ENCODE measurements around the gene RPS6KC1.

The RPS6KC1 gene

DNA sequence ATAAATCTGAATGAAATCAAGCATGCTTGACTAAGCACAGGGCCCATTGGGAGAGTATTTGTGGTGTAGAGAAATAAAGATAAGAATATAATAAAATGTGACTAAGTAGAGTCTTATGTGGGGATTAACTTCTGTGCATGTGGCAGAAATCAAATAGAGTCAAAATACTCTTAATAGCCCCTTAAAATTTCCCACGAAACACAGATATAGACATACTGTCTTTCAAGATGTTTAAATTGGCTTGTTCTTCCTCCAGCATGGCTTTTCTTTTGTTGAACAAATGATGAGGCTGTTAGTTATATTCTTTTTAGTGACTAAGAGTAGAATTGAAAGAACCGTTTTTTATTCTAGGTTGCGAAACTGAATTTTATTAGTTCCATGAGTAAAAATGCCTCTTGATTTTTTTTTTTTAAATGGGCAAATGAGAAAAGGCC lies 112.3 kb downstream of the RPS6KC1 start:
- DNase-seq (ENCODE audit: low read depth, low spot score), result peak; percentile 14

DNA sequence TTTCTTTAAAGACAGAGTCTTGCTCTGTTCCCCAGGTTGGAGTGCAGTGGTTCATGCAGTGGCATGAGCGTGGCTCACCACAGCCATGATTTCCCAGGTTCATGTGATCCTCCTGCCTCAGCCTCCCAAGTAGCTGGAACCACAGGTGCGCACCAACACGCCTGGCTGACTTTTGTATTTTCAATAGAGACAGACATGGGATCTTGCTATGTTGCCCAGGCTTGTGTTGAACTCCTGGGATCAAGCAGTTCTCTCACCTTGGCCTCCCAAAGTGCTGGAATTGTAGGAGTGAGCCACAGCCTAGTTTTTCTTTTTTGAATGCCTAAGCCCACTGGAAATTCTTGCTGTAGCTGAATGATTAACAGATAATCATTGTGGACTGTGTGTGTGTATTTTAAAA lies 113.5 kb downstream of the RPS6KC1 start:
- no peak overlapping the region for H3K9ac ChIP-seq (ENCODE audit: insufficient read length)
- no peak overlapping the region for H3K4me3 ChIP-seq
- H3K27ac ChIP-seq, result no peak overlapping the region
- TF ChIP-seq POLR2AphosphoS5 (IDR thresholded peaks at IDR 0.05; ENCODE audit: borderline replicate concordance, low read depth, low read length), result no peak
- TF ChIP-seq FOXP2 (optimal IDR thresholded peaks at IDR 0.05; ENCODE audit: control extremely low read depth, extremely low read length, insufficient read depth), result no peak
- TF ChIP-seq EZH2 (IDR thresholded peaks at IDR 0.05), result no peak
- H3K9me3 ChIP-seq (ENCODE audit: low read depth, low read length), result no peaks in the 10 kb centered on the region
- no peaks in the 10 kb centered on the region; the same call in 1 of the 2 replicates for H3K36me3 ChIP-seq (ENCODE audit: insufficient read depth, low read length)
- DNase-seq (ENCODE audit: low read depth, low spot score), result no peak

More for the DNA sequence above, 112.3 kb downstream of the RPS6KC1 start:
- H3K36me3 ChIP-seq (ENCODE audit: insufficient read depth, low read length), result no peaks in the 10 kb centered on the region; the same call in 1 of the 2 replicates
- no peak overlapping the region for H3K9ac ChIP-seq (ENCODE audit: insufficient read length)
- H3K4me3 ChIP-seq, result no peak overlapping the region
- H3K27ac ChIP-seq, result peak overlapping the region; percentile 2; the same call in 1 of the 2 replicates
- H3K9me3 ChIP-seq (ENCODE audit: low read depth, low read length), result no peaks in the 10 kb centered on the region
- no peak for TF ChIP-seq FOXP2 (optimal IDR thresholded peaks at IDR 0.05; ENCODE audit: control extremely low read depth, extremely low read length, insufficient read depth)
- TF ChIP-seq EZH2 (IDR thresholded peaks at IDR 0.05), result no peak
- TF ChIP-seq POLR2AphosphoS5 (IDR thresholded peaks at IDR 0.05; ENCODE audit: borderline replicate concordance, low read depth, low read length), result no peak

DNA sequence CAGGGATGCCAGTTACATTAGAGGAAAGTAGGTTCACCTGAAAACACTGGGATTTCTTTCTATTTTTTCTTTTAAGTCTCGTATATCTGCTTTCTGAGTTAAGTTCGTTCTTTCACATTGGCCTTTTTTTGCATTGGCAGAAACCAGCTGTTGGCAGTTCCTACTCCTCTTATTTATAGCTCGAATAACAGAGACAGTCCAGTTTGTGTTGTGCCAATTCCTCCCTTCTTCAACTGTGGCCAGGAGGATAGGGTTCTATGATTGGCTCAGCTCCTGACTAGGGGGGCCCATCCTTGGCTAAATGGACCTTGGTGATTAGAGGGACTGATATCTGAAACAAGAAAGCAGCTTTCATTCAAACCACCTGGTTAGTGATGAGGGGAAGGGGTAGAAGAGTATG lies 115.8 kb downstream of the RPS6KC1 start:
- no peak for DNase-seq (ENCODE audit: low read depth, low spot score)
- Histone ChIP-seq H3K36me3 (ENCODE audit: insufficient read depth, low read length) (no peaks in the 10 kb centered on the region), H3K4me3 (no peak overlapping the region), H3K9ac (ENCODE audit: insufficient read length) (no peak overlapping the region), H3K27ac (no peak overlapping the region), H3K9me3 (ENCODE audit: low read depth, low read length) (no peaks in the 10 kb centered on the region)
- TF ChIP-seq FOXP2 (optimal IDR thresholded peaks at IDR 0.05; ENCODE audit: control extremely low read depth, extremely low read length, insufficient read depth) (no peak), POLR2AphosphoS5 (IDR thresholded peaks at IDR 0.05; ENCODE audit: borderline replicate concordance, low read depth, low read length) (no peak), EZH2 (IDR thresholded peaks at IDR 0.05) (no peak)

DNA sequence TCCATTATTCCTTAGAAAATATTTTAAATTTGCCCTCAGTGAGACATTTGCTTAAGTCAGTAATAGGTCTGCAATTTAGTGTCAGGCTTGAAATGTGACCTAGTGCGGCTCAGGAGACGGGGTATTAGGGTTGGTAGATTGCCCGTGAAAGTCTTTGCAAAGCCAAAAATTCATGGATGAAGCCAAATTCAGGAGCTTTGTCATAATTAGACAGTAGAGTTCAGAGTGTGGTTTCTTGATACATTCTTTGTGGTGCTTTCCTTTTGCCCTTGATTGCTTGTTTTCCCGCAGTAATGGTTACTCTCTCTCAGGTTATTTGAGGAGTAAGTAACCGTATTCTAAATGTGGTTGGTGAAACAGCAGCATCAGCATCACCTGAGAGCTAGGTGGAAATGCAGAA lies 120.7 kb downstream of the RPS6KC1 start:
- no peak overlapping the region for H3K4me3 ChIP-seq
- no peaks in the 10 kb centered on the region for H3K9me3 ChIP-seq (ENCODE audit: low read depth, low read length)
- TF ChIP-seq POLR2AphosphoS5 (IDR thresholded peaks at IDR 0.05; ENCODE audit: borderline replicate concordance, low read depth, low read length) (no peak), FOXP2 (optimal IDR thresholded peaks at IDR 0.05; ENCODE audit: control extremely low read depth, extremely low read length, insufficient read depth) (no peak), EZH2 (IDR thresholded peaks at IDR 0.05) (no peak)
- H3K36me3 ChIP-seq (ENCODE audit: insufficient read depth, low read length), result no peaks in the 10 kb centered on the region
- no peak overlapping the region for H3K27ac ChIP-seq
- DNase-seq (ENCODE audit: low read depth, low spot score), result no peak
- H3K9ac ChIP-seq (ENCODE audit: insufficient read length), result no peak overlapping the region

DNA sequence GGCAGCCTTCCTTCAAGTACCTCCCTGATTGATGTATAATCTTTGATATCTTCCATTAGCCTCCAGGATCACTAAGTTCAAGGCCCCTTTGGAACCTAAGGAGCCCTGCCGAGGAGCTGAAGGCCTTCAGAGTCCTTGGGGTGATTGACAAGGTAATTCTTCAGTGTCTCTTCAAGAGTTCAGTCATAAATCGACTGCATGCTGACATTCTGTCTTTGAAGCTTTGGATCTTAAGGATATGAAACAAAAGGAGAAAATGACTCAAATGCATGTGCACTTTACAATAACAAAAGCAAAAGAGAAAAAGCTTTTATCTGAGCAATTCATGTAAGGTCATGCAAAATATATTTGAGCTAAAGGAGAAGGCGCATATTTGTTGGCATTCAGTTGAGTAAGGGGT lies 125.3 kb downstream of the RPS6KC1 start:
- H3K36me3 ChIP-seq (ENCODE audit: insufficient read depth, low read length), result no peaks in the 10 kb centered on the region; the same call in 1 of the 2 replicates
- no peaks in the 10 kb centered on the region for H3K9me3 ChIP-seq (ENCODE audit: low read depth, low read length)
- TF ChIP-seq POLR2AphosphoS5 (IDR thresholded peaks at IDR 0.05; ENCODE audit: borderline replicate concordance, low read depth, low read length), result no peak
- no peak for TF ChIP-seq EZH2 (IDR thresholded peaks at IDR 0.05)
- no peak for TF ChIP-seq FOXP2 (optimal IDR thresholded peaks at IDR 0.05; ENCODE audit: control extremely low read depth, extremely low read length, insufficient read depth)
- no peak overlapping the region for H3K27ac ChIP-seq
- no peak overlapping the region for H3K4me3 ChIP-seq
- DNase-seq (ENCODE audit: low read depth, low spot score), result no peak
- H3K9ac ChIP-seq (ENCODE audit: insufficient read length), result no peak overlapping the region

DNA sequence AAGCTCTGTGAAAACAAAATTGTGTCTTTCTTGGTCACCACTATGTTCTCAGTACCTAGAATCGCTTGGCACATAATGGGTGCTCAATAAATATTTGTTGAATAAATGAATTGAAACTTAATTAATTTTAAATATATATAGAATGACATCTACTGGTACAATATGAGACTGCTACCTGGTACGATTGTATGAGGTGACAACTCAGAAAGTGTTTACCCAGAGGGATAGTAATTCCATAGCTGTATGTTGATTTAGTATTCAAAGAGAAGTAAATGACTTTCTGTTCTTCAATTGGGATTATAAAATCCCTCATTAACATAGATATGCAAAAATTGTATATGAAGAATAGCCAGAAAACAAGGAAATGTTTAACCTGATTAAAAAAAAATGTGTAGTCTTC lies 128.7 kb downstream of the RPS6KC1 start:
- DNase-seq (ENCODE audit: low read depth, low spot score), result no peak
- Histone ChIP-seq H3K27ac (no peak overlapping the region), H3K4me3 (no peak overlapping the region), H3K9ac (ENCODE audit: insufficient read length) (no peak overlapping the region), H3K9me3 (ENCODE audit: low read depth, low read length) (no peaks in the 10 kb centered on the region), H3K36me3 (ENCODE audit: insufficient read depth, low read length) (peaks cover 2% of the 10 kb centered on the region)
- TF ChIP-seq FOXP2 (optimal IDR thresholded peaks at IDR 0.05; ENCODE audit: control extremely low read depth, extremely low read length, insufficient read depth) (no peak), EZH2 (IDR thresholded peaks at IDR 0.05) (no peak), POLR2AphosphoS5 (IDR thresholded peaks at IDR 0.05; ENCODE audit: borderline replicate concordance, low read depth, low read length) (no peak)

DNA sequence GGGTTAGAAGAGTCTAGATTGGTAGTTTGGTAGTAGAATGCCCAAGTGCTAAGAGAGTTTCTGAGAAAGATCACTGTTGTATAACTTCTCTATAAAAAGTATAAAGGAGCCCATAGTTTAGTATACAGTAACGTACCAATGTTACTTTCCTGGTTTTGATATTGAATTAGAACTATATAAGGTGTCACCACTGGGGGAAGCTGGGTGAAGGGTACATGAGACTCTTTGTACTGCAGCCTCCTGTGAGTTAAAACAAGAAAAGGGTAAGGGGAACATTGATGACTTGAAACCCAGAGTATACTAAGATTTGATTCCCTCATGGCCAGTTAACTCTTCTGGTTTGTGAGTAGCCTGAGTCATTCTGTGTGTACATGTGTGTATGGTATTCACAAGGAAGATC lies 129.8 kb downstream of the RPS6KC1 start:
- no peak overlapping the region for H3K9ac ChIP-seq (ENCODE audit: insufficient read length)
- peaks cover 3% of the 10 kb centered on the region for H3K36me3 ChIP-seq (ENCODE audit: insufficient read depth, low read length)
- H3K27ac ChIP-seq, result no peak overlapping the region
- no peak overlapping the region for H3K4me3 ChIP-seq
- TF ChIP-seq EZH2 (IDR thresholded peaks at IDR 0.05), result no peak
- TF ChIP-seq FOXP2 (optimal IDR thresholded peaks at IDR 0.05; ENCODE audit: control extremely low read depth, extremely low read length, insufficient read depth), result no peak
- no peak for TF ChIP-seq POLR2AphosphoS5 (IDR thresholded peaks at IDR 0.05; ENCODE audit: borderline replicate concordance, low read depth, low read length)
- DNase-seq (ENCODE audit: low read depth, low spot score), result no peak
- no peaks in the 10 kb centered on the region for H3K9me3 ChIP-seq (ENCODE audit: low read depth, low read length)

DNA sequence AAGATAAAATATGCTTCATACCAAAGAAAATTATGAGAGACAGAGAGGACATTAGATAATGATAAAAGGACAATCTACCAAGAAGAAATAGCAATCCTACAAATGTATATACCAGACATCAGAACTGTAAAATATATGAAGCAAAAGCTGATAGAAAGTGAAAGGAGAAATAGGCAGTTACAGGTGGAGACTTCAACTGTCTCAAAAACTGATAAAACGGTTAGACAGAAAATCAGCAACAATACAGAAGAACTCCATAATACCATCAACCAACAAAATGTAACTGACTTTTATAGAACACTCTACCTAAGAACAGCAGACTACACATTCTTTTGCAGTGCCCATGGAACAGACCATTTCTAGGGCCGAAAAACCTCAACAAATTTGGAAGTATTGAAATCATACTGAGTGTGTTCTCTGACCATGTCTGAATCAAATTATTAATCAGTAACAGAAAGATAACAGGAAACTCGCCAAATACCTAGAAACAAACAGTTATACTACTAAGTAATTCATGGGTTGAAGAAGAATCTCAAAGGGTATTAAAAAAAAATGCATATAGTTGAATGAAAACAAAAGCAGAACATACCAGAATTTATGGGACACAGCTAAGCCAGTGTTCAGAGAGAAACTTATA lies 132.1 kb downstream of the RPS6KC1 start:
- DNase-seq (ENCODE audit: low read depth, low spot score), result no peak
- H3K9ac ChIP-seq (ENCODE audit: insufficient read length), result no peak overlapping the region
- no peaks in the 10 kb centered on the region for H3K9me3 ChIP-seq (ENCODE audit: low read depth, low read length)
- H3K36me3 ChIP-seq (ENCODE audit: insufficient read depth, low read length), result peaks cover 3% of the 10 kb centered on the region
- TF ChIP-seq EZH2 (IDR thresholded peaks at IDR 0.05), result no peak
- no peak for TF ChIP-seq FOXP2 (optimal IDR thresholded peaks at IDR 0.05; ENCODE audit: control extremely low read depth, extremely low read length, insufficient read depth)
- no peak for TF ChIP-seq POLR2AphosphoS5 (IDR thresholded peaks at IDR 0.05; ENCODE audit: borderline replicate concordance, low read depth, low read length)
- no peak overlapping the region for H3K27ac ChIP-seq
- H3K4me3 ChIP-seq, result no peak overlapping the region

Data from SK-N-MC (cell line).